Renal cortical epithelial cell (primary cell): ENCODE measurements around the gene RNF208. TPM values are rescaled to one million over a fixed set of nuclear protein-coding genes. Genes with fewer than 3 reads are reported as not detected.

ENCODE experiments used
- DNase-seq: peaks from one replicate; pipeline ENCODE4 v3.0.0-alpha.2; 2011; ENCODE audit warnings: low read depth
- total RNA-seq: library from RNA; depleted of rRNA; stranded (reverse); fragments of >200 nt; gene quantifications from 2 replicates; pipeline ENCODE4 v1.2.3, GENCODE V29; 2014

The RNF208 gene
- total RNA-seq, 1 donor from 2014 or later: 1.2 TPM

DNA sequence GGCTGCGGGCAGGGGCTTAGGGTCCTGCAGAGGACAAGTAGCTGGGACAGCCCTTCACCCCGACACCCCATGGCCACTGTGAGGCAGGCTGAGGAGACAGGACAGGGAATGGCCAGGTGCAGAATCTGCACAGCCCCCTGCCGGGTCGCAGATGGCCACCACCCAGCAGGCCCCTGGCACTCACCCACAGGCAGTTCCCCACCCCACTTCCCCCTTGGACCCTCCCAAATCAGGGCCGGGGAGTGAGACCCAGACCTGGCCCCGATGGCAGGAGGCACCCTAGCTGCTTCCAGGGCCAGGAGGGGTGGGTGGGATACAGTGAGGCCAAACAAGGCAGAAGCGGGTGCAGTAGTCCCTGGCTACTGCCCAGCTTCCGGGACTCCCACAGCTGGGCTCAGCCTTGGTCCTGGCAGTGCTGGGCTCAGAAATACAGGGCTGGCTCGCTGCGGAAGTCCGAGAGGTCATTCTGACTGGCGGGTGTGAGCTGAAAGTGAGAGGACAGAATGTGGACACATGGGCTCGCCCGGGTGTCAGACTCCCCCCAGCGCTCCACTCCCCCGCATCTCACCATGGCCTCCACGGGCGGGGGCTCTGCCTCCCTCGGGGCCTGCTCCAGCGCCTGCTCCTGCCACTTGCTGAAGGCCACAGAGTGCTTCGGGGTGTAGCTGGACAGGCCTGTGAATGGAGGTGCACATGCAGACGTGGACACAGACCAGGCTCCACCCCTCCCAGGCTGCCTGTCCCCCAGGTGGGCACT lies 30.2 kb downstream of the RNF208 start:
- DNase-seq: no peak

GRCh38 chr9:137191245-137191644 lies 30.8 kb downstream of the RNF208 start:
- DNase-seq: no peak

GRCh38 chr9:137190315-137190856 lies 31.7 kb downstream of the RNF208 start:
- DNase-seq: no peak

DNA sequence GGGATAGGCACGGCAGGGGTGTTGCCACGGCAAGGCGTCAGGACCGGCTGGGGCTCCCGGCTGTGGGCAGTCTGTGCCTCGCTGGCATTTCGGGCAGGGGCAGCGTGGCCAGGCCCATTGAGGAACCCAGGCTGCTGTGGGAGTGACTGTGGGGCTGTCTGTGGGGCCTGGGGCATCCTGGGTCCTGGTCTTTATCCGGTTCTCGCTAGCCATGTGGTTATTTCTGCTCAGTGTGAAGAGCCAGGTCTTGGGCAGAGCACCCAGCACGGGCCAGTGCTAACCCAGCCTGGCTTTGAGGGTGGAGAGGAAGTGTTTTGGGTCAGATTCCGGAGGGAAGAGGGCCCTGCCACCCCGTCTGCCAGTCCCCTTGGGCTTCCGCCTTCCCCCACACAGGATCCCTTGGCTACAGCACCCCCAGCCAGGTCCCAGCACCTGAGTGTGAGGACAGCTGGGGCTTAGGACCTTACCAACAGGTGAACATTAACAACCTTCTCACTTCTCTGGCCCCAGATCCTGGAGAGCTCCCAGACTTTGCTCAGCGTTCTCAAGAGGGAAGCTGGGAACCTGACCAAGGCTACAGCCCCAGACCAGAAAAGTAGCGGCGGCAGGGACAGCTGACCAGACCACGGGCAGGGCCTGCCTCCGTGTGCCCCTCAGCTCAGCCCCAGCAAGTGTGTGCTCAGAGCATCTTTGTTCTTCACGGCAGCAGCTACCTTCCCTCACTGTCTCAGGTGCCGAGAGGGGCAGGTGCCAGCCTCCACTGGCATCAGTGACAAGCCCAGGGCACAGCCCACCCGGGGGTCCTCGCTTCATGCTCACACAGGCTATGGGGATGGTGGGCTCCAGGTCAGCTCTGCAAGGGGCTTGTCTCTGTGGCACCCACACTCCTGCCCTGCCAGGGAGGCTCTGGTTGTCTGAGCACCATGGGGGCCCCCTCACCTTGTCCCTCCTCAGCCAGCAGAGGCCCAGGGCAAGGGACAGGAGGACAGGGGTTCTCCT lies 32.4 kb downstream of the RNF208 start:
- no peak for DNase-seq

DNA sequence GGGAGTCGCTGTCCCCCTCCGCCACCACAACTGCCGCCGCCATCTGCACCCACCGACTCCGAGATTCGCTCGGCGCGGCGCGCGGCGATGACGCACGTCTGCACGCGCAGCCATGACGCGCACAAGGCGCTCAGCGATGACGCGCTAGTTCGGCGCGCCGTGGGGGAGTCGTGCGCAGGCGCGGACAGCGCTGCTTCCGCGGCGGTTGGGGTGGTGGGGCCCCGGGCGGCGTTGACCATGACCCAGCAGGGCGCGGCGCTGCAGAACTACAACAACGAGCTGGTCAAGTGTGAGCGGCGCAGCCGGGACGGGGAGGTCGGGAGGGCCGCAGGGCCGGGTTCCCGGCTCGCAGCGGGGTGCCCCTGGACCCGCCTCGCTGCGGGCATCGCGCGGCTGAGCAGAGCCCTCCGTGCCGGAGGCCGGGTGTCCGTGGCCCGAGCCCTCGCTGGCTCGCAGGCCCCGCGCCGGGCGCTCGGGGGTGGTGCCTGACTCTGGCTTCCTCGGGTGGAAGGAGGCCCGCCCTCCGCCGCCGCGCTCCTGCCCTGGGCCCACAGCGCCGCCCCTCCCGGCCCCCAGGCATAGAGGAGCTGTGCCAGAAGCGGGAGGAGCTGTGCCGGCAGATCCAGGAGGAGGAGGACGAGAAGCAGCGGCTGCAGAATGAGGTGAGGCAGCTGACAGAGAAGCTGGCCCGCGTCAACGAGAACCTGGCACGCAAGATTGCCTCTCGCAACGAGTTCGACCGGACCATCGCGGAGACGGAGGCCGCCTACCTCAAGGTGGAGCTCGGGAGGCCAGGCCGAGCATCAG lies 33.3 kb downstream of the RNF208 start, which contains the start of the genes ANAPC2 and SSNA1:
ANAPC2 (minus strand) TSS at position 71 of the 807 bp plus-strand sequence; CDS start at position 43, 28 bp downstream.
SSNA1 (plus strand) TSS at position 187 of the 807 bp plus-strand sequence; CDS start at position 238, 51 bp downstream.
- peak; percentile 79 for DNase-seq

- DNase-seq: no peak
These were observed 34.0 kb downstream of the RNF208 start for GRCh38 chr9:137188086-137188489.

- DNase-seq: no peak
These were observed 34.7 kb downstream of the RNF208 start for GRCh38 chr9:137187386-137187785.

- no peak for DNase-seq
These were observed 35.7 kb downstream of the RNF208 start for GRCh38 chr9:137186385-137186784.

- no peak for DNase-seq
These were observed 36.1 kb downstream of the RNF208 start for GRCh38 chr9:137185921-137186320.

GRCh38 chr9:137184881-137185660 lies 37.0 kb downstream of the RNF208 start:
- DNase-seq: no peak

DNA sequence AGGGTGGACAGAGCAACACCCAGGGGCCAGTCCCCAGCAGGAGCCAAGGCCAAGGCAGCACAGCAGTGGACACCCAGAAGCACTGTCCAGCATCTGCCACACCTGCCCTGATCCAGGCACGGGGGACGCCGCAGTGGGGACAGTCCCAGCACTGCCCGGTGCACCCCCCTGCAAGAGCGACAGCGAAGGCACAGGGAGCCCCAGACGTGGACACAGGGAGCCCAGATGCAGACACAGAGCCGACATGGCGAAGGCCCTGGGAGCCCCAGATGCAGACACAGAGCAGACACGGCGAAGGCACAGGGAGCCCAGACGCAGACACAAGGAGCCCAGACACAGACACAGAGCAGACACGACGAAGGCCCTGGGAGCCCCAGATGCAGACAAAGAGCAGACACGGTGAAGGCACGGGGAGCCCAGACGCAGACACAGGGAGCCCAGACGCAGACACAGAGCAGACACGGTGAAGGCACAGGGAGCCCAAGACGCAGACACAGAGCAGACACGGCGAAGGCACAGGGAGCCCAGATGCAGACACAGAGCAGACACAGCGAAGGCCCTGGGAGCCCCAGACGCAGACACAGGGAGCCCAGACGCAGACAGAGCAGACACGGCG lies 38.0 kb downstream of the RNF208 start:
- DNase-seq: no peak

DNA sequence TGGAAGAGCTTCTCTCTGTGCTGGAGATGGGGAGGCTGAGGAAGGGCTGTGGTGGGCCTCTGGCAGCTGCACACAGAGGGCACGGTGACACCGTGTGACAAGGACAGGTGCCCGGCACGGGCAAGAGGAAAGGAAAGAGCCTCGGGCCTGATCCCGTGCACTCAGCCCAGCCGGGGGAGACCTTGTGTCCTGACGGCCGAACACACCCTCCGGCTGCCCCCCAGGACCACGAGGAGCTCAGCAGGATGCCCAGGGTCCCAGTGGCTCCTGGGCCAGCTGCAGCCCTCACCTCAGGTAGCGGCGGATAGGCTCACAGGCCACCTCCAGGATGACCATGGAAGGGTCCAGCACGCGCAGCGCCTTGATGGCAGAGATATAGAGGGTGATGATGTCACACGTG lies 39.2 kb downstream of the RNF208 start:
- no peak for DNase-seq

DNA sequence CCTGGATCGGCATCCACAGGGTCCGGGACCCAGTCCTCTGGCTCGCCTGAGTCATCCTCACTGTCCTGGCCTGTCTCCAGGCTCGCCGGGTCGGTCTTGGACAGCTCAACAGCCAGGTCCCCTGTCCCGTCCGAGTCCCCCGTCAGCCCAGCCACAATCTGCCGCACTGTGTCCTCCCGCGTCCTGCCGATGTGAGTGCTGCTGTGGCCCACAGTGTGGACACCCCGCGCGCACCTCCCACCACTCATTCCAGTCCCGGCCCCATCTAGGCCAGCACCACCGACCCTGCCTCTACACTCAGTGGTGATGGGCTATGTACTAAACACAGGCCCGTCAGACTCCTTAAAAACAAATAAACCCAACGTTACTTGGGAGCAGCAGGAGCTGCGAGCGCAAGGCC lies 40.4 kb downstream of the RNF208 start:
- no peak for DNase-seq

DNA sequence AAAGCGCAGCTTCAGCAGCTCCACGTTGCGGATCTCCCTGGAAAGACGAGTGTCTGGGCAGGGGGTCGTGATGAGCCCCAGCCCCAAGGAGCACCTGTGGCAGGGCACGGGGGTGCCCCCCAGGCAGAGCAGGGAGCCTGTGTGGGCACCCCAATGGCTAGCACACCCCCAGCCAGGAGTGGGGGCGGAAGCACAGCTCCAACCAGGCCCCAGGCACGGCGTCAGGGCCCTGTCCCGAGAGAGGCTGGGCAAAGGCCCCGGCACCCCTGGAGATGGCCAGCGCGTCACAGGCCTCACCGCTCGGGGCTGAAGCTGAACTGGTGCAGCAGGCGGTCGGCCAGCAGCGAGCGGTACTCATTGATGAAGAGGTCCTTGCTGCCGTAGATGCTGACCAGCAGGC lies 41.5 kb downstream of the RNF208 start:
- no peak for DNase-seq

GRCh38 chr9:137179761-137180160 lies 42.3 kb downstream of the RNF208 start:
- no peak for DNase-seq

DNA sequence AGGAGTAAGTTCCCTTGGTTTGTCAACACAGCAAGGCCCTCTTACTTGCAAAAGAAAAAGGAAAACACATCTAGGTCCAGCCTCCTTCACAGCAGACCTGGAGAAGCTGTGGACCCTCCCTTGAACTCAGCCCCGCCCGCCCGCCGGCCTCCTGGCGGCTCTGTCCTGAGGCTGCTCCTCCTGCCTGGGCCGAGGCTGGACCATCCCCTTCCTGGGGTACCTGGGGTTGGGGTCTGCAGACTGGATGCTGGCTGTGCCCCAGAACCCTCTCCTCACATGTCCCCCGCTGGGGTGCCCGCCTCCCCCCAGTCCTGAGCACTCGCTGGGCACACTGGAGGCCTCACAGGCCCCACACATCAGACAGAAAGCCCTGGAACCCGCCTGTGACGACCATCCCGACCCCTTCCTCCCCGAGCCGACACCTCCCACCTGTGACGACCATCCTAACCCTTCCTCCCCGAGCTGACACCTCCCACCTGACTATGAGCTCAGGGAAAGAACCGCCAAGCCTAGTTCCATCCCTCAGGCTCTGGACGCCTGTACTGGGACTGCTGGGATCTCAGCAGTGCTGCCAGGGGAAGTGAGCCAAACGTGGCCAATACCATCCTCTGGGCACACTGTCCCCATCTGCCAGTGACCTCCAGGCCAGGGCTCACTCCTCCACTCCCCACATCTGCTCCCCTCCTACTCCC lies 43.0 kb downstream of the RNF208 start:
- no peak for DNase-seq

DNA sequence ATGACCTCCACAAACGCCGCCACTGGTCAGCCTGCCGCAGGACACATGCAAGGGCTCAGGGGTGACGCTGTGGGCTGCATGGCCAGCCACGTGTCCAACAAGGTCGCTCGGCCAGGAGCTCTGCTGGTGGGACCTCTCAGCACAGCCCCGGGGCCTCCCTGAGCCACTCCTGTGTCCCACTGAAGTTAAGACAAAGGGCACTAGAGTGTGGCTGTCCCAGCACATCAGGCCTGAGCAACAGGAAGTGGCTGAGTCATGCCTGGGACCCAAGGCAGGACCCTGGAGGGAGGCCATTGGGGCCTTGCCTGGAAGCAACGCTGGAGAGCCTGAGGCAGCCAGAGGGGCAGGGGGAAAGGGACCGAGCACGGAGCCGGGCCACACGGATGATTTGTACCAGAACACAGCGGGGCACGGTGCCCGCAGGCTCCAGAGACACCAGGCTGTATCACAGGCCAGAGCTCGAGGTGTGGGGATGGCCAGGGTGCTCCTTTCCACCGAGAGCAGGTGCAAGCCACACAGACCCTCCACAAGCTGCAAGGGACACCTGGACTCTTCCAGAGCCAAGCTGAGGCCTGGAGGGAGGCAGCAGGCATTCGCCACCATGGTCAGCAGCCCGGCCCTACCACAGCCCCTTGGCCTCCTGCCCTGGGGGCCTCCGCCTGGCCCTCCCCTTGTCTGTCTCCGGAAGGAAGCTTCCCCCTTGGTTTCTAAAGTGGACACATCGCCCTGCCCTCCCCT lies 43.7 kb downstream of the RNF208 start:
- no peak for DNase-seq

GRCh38 chr9:137176302-137177182 lies 45.5 kb downstream of the RNF208 start:
- DNase-seq: peak; percentile 34
